ENCODE measurements around the gene MAPT. TPM values are rescaled to one million over a fixed set of nuclear protein-coding genes. Genes with fewer than 3 reads are reported as not detected.

Gene MAPT
- total RNA-seq, 4 donors from 2014 or later = 4.2 to 11.1 (median 7.3) TPM

- Histone ChIP-seq H3K27me3 (no peaks in the 10 kb centered on the region), H3K4me1 (peaks cover 12 to 61% (median 49%) of the 10 kb centered on the region in 4 donors), H3K27ac (replicated peaks in 1 of 4) (no peak overlapping the region), H3K36me3 (peaks cover 9 to 47% (median 28%) of the 10 kb centered on the region in 4 donors), H3K4me3 (no peak overlapping the region), H3K9me3 (no peaks in the 10 kb centered on the region)
- 100% methylated on average over 5 of the region's 5 CpGs for WGBS
- intact Hi-C loops (cut with DNase I) = loop anchor here (5.0 kb wide), 1 partner anchor 121 kb away; no protein-coding TSS in a partner anchor
- no peak for TF ChIP-seq POLR2A (IDR thresholded peaks at IDR 0.05; ENCODE audit: low read depth)
- no peak for TF ChIP-seq EP300 (IDR thresholded peaks at IDR 0.05)
- TF ChIP-seq CTCF (IDR thresholded peaks at IDR 0.05) = peak in 2 of 3 experiments; percentile 20 to 31
- no peak for TF ChIP-seq POLR2AphosphoS5 (IDR thresholded peaks at IDR 0.05)
- no peak for DNase-seq (ENCODE audit: extremely low spot score)
Observed at GRCh38 chr17:46061435-46061834, 167.1 kb downstream of the MAPT start.

- no peak for TF ChIP-seq CTCF (IDR thresholded peaks at IDR 0.05)
- TF ChIP-seq POLR2A (IDR thresholded peaks at IDR 0.05; ENCODE audit: low read depth) = no peak
- TF ChIP-seq POLR2AphosphoS5 (IDR thresholded peaks at IDR 0.05) = no peak
- no peak for TF ChIP-seq EP300 (IDR thresholded peaks at IDR 0.05)
- Histone ChIP-seq H3K4me1 (peaks cover 12 to 48% (median 37%) of the 10 kb centered on the region in 4 donors), H3K27ac (replicated peaks in 1 of 4) (no peak overlapping the region), H3K9me3 (no peaks in the 10 kb centered on the region), H3K36me3 (peaks cover 13 to 58% (median 38%) of the 10 kb centered on the region in 4 donors), H3K4me3 (no peak overlapping the region), H3K27me3 (no peaks in the 10 kb centered on the region)
- intact Hi-C loops (cut with DNase I) = loop anchor here (5.0 kb wide), 1 partner anchor 119 kb away; no protein-coding TSS in a partner anchor
- no peak for DNase-seq (ENCODE audit: extremely low spot score)
- 47% methylated on average over 2 of the region's 2 CpGs for WGBS
Observed at GRCh38 chr17:46063241-46063640, 168.9 kb downstream of the MAPT start.

- no peaks in the 10 kb centered on the region for H3K9me3 ChIP-seq
- no peak overlapping the region for H3K27ac ChIP-seq (replicated peaks in 1 of 4)
- no peak for TF ChIP-seq CTCF (IDR thresholded peaks at IDR 0.05)
- TF ChIP-seq POLR2AphosphoS5 (IDR thresholded peaks at IDR 0.05) = no peak
- TF ChIP-seq POLR2A (IDR thresholded peaks at IDR 0.05; ENCODE audit: low read depth) = no peak
- TF ChIP-seq EP300 (IDR thresholded peaks at IDR 0.05) = no peak
- H3K27me3 ChIP-seq = no peaks in the 10 kb centered on the region
- peaks cover 13 to 55% (median 37%) of the 10 kb centered on the region in 4 donors for H3K36me3 ChIP-seq
- no peak overlapping the region for H3K4me3 ChIP-seq
- WGBS = 97% methylated on average over 1 of the region's 1 CpG
- H3K4me1 ChIP-seq = peaks cover 11 to 39% (median 33%) of the 10 kb centered on the region in 4 donors
- intact Hi-C loops (cut with DNase I) = loop anchor here (5.0 kb wide), 1 partner anchor 118 kb away; no protein-coding TSS in a partner anchor
- DNase-seq (ENCODE audit: extremely low spot score) = no peak
Observed at GRCh38 chr17:46064460-46064859, 170.1 kb downstream of the MAPT start.

- Histone ChIP-seq H3K9me3 (no peaks in the 10 kb centered on the region), H3K36me3 (peaks cover under 1 to 14% (median 7%) of the 10 kb centered on the region in 4 donors), H3K4me3 (no peak overlapping the region), H3K27me3 (no peaks in the 10 kb centered on the region), H3K27ac (replicated peaks in 1 of 4) (no peak overlapping the region), H3K4me1 (peaks cover 20 to 53% (median 42%) of the 10 kb centered on the region in 4 donors)
- no peak for DNase-seq (ENCODE audit: extremely low spot score)
- no peak for TF ChIP-seq POLR2AphosphoS5 (IDR thresholded peaks at IDR 0.05)
- no peak for TF ChIP-seq EP300 (IDR thresholded peaks at IDR 0.05)
- no peak for TF ChIP-seq CTCF (IDR thresholded peaks at IDR 0.05)
- TF ChIP-seq POLR2A (IDR thresholded peaks at IDR 0.05; ENCODE audit: low read depth) = no peak
- intact Hi-C loops (cut with DNase I) = no loop called here
- WGBS = 76% methylated on average over 5 of the region's 5 CpGs
Observed at GRCh38 chr17:46071796-46072195, 177.4 kb downstream of the MAPT start.

GRCh38 chr17:46072998-46073397, 178.6 kb downstream of the MAPT start:
- DNase-seq (ENCODE audit: extremely low spot score) = no peak
- peaks cover 20 to 56% (median 42%) of the 10 kb centered on the region in 4 donors for H3K4me1 ChIP-seq
- H3K27ac ChIP-seq (replicated peaks in 1 of 4) = peak overlapping the region; percentile 4 to 45 (median 37)
- WGBS = 76% methylated on average over 1 of the region's 1 CpG
- peaks cover 0 to 4% (median 0%) of the 10 kb centered on the region in 4 donors for H3K36me3 ChIP-seq
- intact Hi-C loops (cut with DNase I) = no loop called here
- H3K9me3 ChIP-seq = no peaks in the 10 kb centered on the region
- no peak overlapping the region for H3K4me3 ChIP-seq
- no peaks in the 10 kb centered on the region for H3K27me3 ChIP-seq
- TF ChIP-seq POLR2AphosphoS5 (IDR thresholded peaks at IDR 0.05) (peak in 1 of 2 donors; percentile 30), CTCF (IDR thresholded peaks at IDR 0.05) (no peak), EP300 (IDR thresholded peaks at IDR 0.05) (no peak), POLR2A (IDR thresholded peaks at IDR 0.05; ENCODE audit: low read depth) (no peak)
